H9 (cell line): Measurements from ENCODE around the gene MYO1D. TPM values are rescaled to one million over a fixed set of nuclear protein-coding genes. Genes with fewer than 3 reads are reported as not detected.

Source experiments
- DNase-seq: peaks from one replicate; pipeline ENCODE4 v3.0.0-alpha.2; 2017
- H2AFZ ChIP-seq: one replicate; pipeline ENCODE4 v1.6.1; 2013; ENCODE audit warnings: mild to moderate bottlenecking, low read length, control low read depth, moderate library complexity
- H2AK5ac ChIP-seq: 2 replicates; pipeline ENCODE4 v1.6.1; 2013; ENCODE audit warnings: low read length, control low read depth, mixed read lengths; ENCODE audit not compliant: insufficient read length
- H2BK120ac ChIP-seq: one replicate; pipeline ENCODE4 v1.6.1; 2013; ENCODE audit warnings: low read depth, mild to moderate bottlenecking, low read length, control low read depth, inconsistent platforms; ENCODE audit not compliant: poor library complexity, severe bottlenecking
- H2BK12ac ChIP-seq: 2 replicates; pipeline ENCODE4 v1.6.1; 2013; ENCODE audit warnings: low read length, control low read depth, mixed read lengths, low read depth; ENCODE audit not compliant: insufficient read length
- H2BK15ac ChIP-seq: 2 replicates; pipeline ENCODE4 v1.6.1; 2013; ENCODE audit warnings: low read depth, low read length, control low read depth
- H2BK20ac ChIP-seq: one replicate; pipeline ENCODE4 v1.6.1; 2013; ENCODE audit warnings: low read depth, mild to moderate bottlenecking, low read length, control low read depth, inconsistent platforms; ENCODE audit not compliant: poor library complexity, severe bottlenecking
- H2BK5ac ChIP-seq: 2 replicates; pipeline ENCODE4 v1.6.1; 2013; ENCODE audit warnings: low read length, control low read depth, mixed read lengths; ENCODE audit not compliant: insufficient read length
- H3K14ac ChIP-seq: 2 replicates; pipeline ENCODE4 v1.6.1; 2013; ENCODE audit warnings: low read length, control low read depth; ENCODE audit not compliant: insufficient read depth
- H3K18ac ChIP-seq: 2 replicates; pipeline ENCODE4 v1.6.1; 2013; ENCODE audit warnings: low read depth, mild to moderate bottlenecking, mixed read lengths, low read length, control low read depth; ENCODE audit not compliant: insufficient read length
- H3K23ac ChIP-seq: 2 replicates; pipeline ENCODE4 v1.6.1; 2013; ENCODE audit warnings: low read length, control low read depth, mixed read lengths, low read depth; ENCODE audit not compliant: insufficient read length
- H3K23me2 ChIP-seq: 2 replicates; pipeline ENCODE4 v1.6.1; 2013; ENCODE audit warnings: low read depth, mild to moderate bottlenecking, mixed read lengths, low read length, control low read depth; ENCODE audit not compliant: insufficient read length, poor library complexity, severe bottlenecking
- H3K27ac ChIP-seq: 2 replicates; pipeline ENCODE4 v1.5.1; 2013; ENCODE audit warnings: low read length, control low read depth, mixed read lengths, low read depth; ENCODE audit not compliant: insufficient read length
- H3K27me3 ChIP-seq: 2 replicates; pipeline ENCODE4 v1.6.1; 2013; ENCODE audit warnings: low read length, control low read depth, inconsistent platforms; ENCODE audit not compliant: insufficient read depth
- H3K4ac ChIP-seq: 2 replicates; pipeline ENCODE4 v1.6.1; 2013; ENCODE audit warnings: low read depth, mild to moderate bottlenecking, control low read depth, inconsistent platforms, low read length, moderate library complexity
- H3K4me1 ChIP-seq: 2 replicates; pipeline ENCODE4 v1.6.1; 2013; ENCODE audit warnings: low read length, control low read depth, inconsistent platforms; ENCODE audit not compliant: insufficient read depth
- H3K4me2 ChIP-seq: 2 replicates; pipeline ENCODE4 v1.6.1; 2013; ENCODE audit warnings: low read length, control low read depth, mixed read lengths; ENCODE audit not compliant: insufficient read length, insufficient read depth
- H3K56ac ChIP-seq: 2 replicates; pipeline ENCODE4 v1.6.1; 2013; ENCODE audit warnings: low read depth, mild to moderate bottlenecking, mixed read lengths, low read length, control low read depth; ENCODE audit not compliant: insufficient read length
- H3K79me1 ChIP-seq: 2 replicates; pipeline ENCODE4 v1.6.1; 2013; ENCODE audit warnings: low read depth, mild to moderate bottlenecking, moderate library complexity, low read length, control low read depth, inconsistent platforms; ENCODE audit not compliant: insufficient read depth, poor library complexity, severe bottlenecking
- H3K79me2 ChIP-seq: 2 replicates; pipeline ENCODE4 v1.6.1; 2013; ENCODE audit warnings: low read length, control low read depth, inconsistent platforms; ENCODE audit not compliant: insufficient read depth
- H3K9ac ChIP-seq: 2 replicates; pipeline ENCODE4 v1.6.1; 2013; ENCODE audit warnings: low read length, control low read depth, mixed read lengths; ENCODE audit not compliant: insufficient read length; ENCODE audit errors: extremely low read depth
- H3K9me3 ChIP-seq: one replicate; pipeline ENCODE4 v1.6.1; 2013; ENCODE audit warnings: low read depth, low read length, inconsistent platforms; ENCODE audit not compliant: control insufficient read depth
- H3T11ph ChIP-seq: one replicate; pipeline ENCODE4 v1.6.1; 2013; ENCODE audit warnings: mild to moderate bottlenecking, low read length, control low read depth, inconsistent platforms
- H4K20me1 ChIP-seq: one replicate; pipeline ENCODE4 v1.6.1; 2013; ENCODE audit not compliant: control insufficient read depth, insufficient read length, insufficient read depth
- H4K5ac ChIP-seq: 2 replicates; pipeline ENCODE4 v1.6.1; 2013; ENCODE audit warnings: low read depth, mild to moderate bottlenecking, mixed read lengths, low read length, control low read depth; ENCODE audit not compliant: insufficient read length
- H4K8ac ChIP-seq: replicated peaks from 2 replicates; pipeline ENCODE4 v1.6.1; 2013; ENCODE audit warnings: low read length, control low read depth, mixed read lengths, low read depth; ENCODE audit not compliant: insufficient read length
- H4K91ac ChIP-seq: 2 replicates; pipeline ENCODE4 v1.6.1; 2013; ENCODE audit warnings: low read depth, mild to moderate bottlenecking, moderate library complexity, mixed read lengths, low read length, control low read depth; ENCODE audit not compliant: insufficient read length
- H3K27ac Mint-ChIP-seq, 3 experiments: 2 replicates in 2 of 3; 3 replicates in 1 of 3; pipeline ENCODE4 v1.8.0; 2020 to 2021; ENCODE audit warnings: mixed read lengths in 3 of 3, mild to moderate bottlenecking in 1 of 3, moderate library complexity in 1 of 3
- H3K27me3 Mint-ChIP-seq: 2 replicates; pipeline ENCODE4 v1.8.0; 2021; ENCODE audit warnings: low read depth, mild to moderate bottlenecking, moderate library complexity, mixed read lengths
- H3K36me3 Mint-ChIP-seq, 3 experiments: 2 replicates in 2 of 3; 3 replicates in 1 of 3; pipeline ENCODE4 v1.8.0; 2020 to 2021; ENCODE audit warnings: low read depth in 3 of 3, mixed read lengths in 3 of 3; ENCODE audit not compliant: insufficient read depth in 1 of 3
- H3K4me1 Mint-ChIP-seq, 2 experiments: 2 replicates each; pipeline ENCODE4 v1.8.0; 2020; ENCODE audit warnings: mixed read lengths in 2 of 2
- H3K4me3 Mint-ChIP-seq, 2 experiments: 2 replicates in 1 of 2; 3 replicates in 1 of 2; pipeline ENCODE4 v1.8.0; 2020 to 2021; ENCODE audit warnings: mild to moderate bottlenecking in 2 of 2, mixed read lengths in 2 of 2, moderate library complexity in 1 of 2
- H3K9me3 Mint-ChIP-seq, 2 experiments: 2 replicates in 1 of 2; 3 replicates in 1 of 2; pipeline ENCODE4 v1.8.0; 2020; ENCODE audit warnings: mild to moderate bottlenecking in 2 of 2, mixed read lengths in 2 of 2, moderate library complexity in 1 of 2
- WGBS: extraction: QIAGEN DNeasy Blood & Tissue Kit; methylation state at CpG from one replicate; pipeline ENCODE4 v1.1.7; 2013; ENCODE audit warnings: missing lambda C conversion rate, low lambda C conversion rate, mixed read lengths; ENCODE audit not compliant: insufficient read length; ENCODE audit errors: extremely low coverage; 5-methylcytosine and 5-hydroxymethylcytosine counted together
- total RNA-seq: library from RNA; stranded (reverse); gene quantifications from 2 replicates; pipeline ENCODE4 v1.2.1, GENCODE V29; 2021
- TF ChIP-seq, protein P1 (sequence below): fragments of 200-600 bp; sonication (generic); conservative IDR thresholded peaks from 3 replicates; pipeline ENCODE4 v1.8.0; 2021; ENCODE audit warnings: antibody characterized with exemption, mild to moderate bottlenecking

The MYO1D gene
- total RNA-seq, 1 experiment from 2014 or later = 19.0 TPM

DNA sequence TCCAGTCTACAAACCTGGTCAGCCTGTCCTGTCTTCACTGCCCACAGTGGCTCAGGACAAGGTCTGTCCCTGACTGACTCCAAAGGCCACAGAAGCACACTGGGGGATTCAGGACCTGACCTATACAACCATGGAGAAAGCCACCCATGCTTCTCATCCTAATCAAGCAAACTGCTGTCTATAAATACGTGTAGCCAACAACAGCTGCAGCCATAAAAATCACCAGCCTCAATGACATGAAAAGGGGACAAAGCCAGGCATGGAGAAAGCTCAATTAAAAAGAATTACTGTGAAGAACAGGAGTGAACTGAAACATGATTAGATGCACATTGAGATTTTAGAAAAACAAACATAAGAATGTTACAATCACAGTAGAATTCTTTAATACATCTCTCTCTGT is 220.0 kb downstream of the MYO1D start:
- Histone ChIP-seq H3K4me1 (no peaks in the 10 kb centered on the region), H4K8ac (no peak overlapping the region), H3K56ac (no peak overlapping the region), H4K5ac (no peak overlapping the region), H3K4me2 (no peak overlapping the region), H2BK15ac (no peak overlapping the region), H3K4ac (no peak overlapping the region), H3K9ac (no peak overlapping the region), H2AFZ (no peak overlapping the region), H2BK12ac (no peak overlapping the region), H3K27ac (no peak overlapping the region), H3T11ph (no peak overlapping the region), H3K23ac (no peak overlapping the region), H3K18ac (no peak overlapping the region), H2BK5ac (no peak overlapping the region), H4K91ac (no peak overlapping the region), H3K79me2 (no peaks in the 10 kb centered on the region), H3K27me3 (no peaks in the 10 kb centered on the region), H2BK20ac (no peak overlapping the region), H2AK5ac (no peak overlapping the region), H4K20me1 (no peaks in the 10 kb centered on the region), H3K23me2 (no peaks in the 10 kb centered on the region), H3K9me3 (no peaks in the 10 kb centered on the region), H2BK120ac (no peak overlapping the region), H3K79me1 (no peaks in the 10 kb centered on the region), H3K14ac (no peak overlapping the region)
- Mint-ChIP-seq H3K4me3 (no peak overlapping the region), H3K4me1 (no peaks in the 10 kb centered on the region; a peak in 1 of 4 replicates), H3K27ac (no peak overlapping the region), H3K9me3 (no peaks in the 10 kb centered on the region), H3K36me3 (peaks cover 5 to 17% (median 17%) of the 10 kb centered on the region in 3 experiments; a peak in 6 of 7 replicates), H3K27me3 (no peaks in the 10 kb centered on the region)
- TF ChIP-seq, protein P1, sequence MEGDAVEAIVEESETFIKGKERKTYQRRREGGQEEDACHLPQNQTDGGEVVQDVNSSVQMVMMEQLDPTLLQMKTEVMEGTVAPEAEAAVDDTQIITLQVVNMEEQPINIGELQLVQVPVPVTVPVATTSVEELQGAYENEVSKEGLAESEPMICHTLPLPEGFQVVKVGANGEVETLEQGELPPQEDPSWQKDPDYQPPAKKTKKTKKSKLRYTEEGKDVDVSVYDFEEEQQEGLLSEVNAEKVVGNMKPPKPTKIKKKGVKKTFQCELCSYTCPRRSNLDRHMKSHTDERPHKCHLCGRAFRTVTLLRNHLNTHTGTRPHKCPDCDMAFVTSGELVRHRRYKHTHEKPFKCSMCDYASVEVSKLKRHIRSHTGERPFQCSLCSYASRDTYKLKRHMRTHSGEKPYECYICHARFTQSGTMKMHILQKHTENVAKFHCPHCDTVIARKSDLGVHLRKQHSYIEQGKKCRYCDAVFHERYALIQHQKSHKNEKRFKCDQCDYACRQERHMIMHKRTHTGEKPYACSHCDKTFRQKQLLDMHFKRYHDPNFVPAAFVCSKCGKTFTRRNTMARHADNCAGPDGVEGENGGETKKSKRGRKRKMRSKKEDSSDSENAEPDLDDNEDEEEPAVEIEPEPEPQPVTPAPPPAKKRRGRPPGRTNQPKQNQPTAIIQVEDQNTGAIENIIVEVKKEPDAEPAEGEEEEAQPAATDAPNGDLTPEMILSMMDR = no peak
- no CpG with 5 or more reads among the region's 1 CpG for WGBS
- DNase-seq = no peak
